H1 (cell line): ENCODE data around the gene B3GAT1. TPM values are rescaled to one million over a fixed set of nuclear protein-coding genes. Genes with fewer than 3 reads are reported as not detected.
A peak's percentile ranks its signal among the peaks of the same experiment; 100 is the strongest.

Experiments
- BACH1 ChIP-seq: IDR thresholded peaks from 2 replicates; pipeline ENCODE4 v1.6.1; 2012; ENCODE audit warnings: low read length, improper control_type of control experiment
- BCL11A ChIP-seq, 2 experiments: IDR thresholded peaks; one replicate each; pipeline ENCODE4 v1.6.1; 2011; ENCODE audit warnings: low read depth in 2 of 2, low read length in 2 of 2, mild to moderate bottlenecking in 2 of 2
- CEBPB ChIP-seq: IDR thresholded peaks from 2 replicates; pipeline ENCODE4 v1.6.1; 2012; ENCODE audit warnings: low read depth, low read length
- CHD1 ChIP-seq: IDR thresholded peaks from 2 replicates; pipeline ENCODE4 v1.6.1; 2012; ENCODE audit warnings: low read depth, low read length, improper control_type of control experiment
- CREB1 ChIP-seq: IDR thresholded peaks from 2 replicates; pipeline ENCODE4 v1.6.1; 2012; ENCODE audit warnings: inconsistent platforms
- EZH2 ChIP-seq: fragments of 200-600 bp; sonication (generic); IDR thresholded peaks from 2 replicates; pipeline ENCODE4 v1.7.1; 2012; ENCODE audit warnings: low read depth, mild to moderate bottlenecking, moderate library complexity, low read length, inconsistent platforms; ENCODE audit not compliant: severe bottlenecking
- JUN ChIP-seq: IDR thresholded peaks from 2 replicates; pipeline ENCODE4 v1.6.1; 2011; ENCODE audit warnings: low read depth, mild to moderate bottlenecking, improper control_type of control experiment, low read length
- JUND ChIP-seq: IDR thresholded peaks from 2 replicates; pipeline ENCODE4 v1.6.1; 2011; ENCODE audit warnings: mild to moderate bottlenecking, improper control_type of control experiment, low read length
- MAFK ChIP-seq: IDR thresholded peaks from 2 replicates; pipeline ENCODE4 v1.6.1; 2012; ENCODE audit warnings: low read depth, mild to moderate bottlenecking, improper control_type of control experiment, low read length
- PHF8 ChIP-seq: fragments of 200-600 bp; sonication (generic); conservative IDR thresholded peaks from 2 replicates; pipeline ENCODE4 v1.7.1; 2012; ENCODE audit warnings: low read depth, mild to moderate bottlenecking, inconsistent platforms, low read length, moderate library complexity
- RAD21 ChIP-seq, 2 experiments: IDR thresholded peaks in 1 of 2; conservative IDR thresholded peaks in 1 of 2; 2 replicates each; pipeline ENCODE4 v1.6.1; 2011; ENCODE audit warnings: low read depth in 2 of 2, low read length in 2 of 2, improper control_type of control experiment in 1 of 2, inconsistent platforms in 1 of 2, mild to moderate bottlenecking in 1 of 2, moderate library complexity in 1 of 2
- SIN3A ChIP-seq, 2 experiments: IDR thresholded peaks in 1 of 2; conservative IDR thresholded peaks in 1 of 2; 2 replicates each; pipeline ENCODE4 v1.6.1; 2011 to 2012; ENCODE audit warnings: low read length in 2 of 2, improper control_type of control experiment in 1 of 2, low read depth in 1 of 2, mild to moderate bottlenecking in 1 of 2
- SP4 ChIP-seq: IDR thresholded peaks from 2 replicates; pipeline ENCODE4 v1.6.1; 2012; ENCODE audit warnings: low read length, inconsistent platforms
- YY1 ChIP-seq: IDR thresholded peaks from 2 replicates; pipeline ENCODE4 v1.6.1; 2011; ENCODE audit warnings: low read depth, mild to moderate bottlenecking, low read length
- polyA plus RNA-seq, 7 experiments: library from polyadenylated mRNA; depleted of rRNA in 3 of 7; stranded (reverse) in 5 of 7; unstranded in 2 of 7; fragments of >200 nt in 5 of 7; fragments of 200-250 nt in 2 of 7; gene quantifications; 1 replicate in 5 of 7; 2 replicates in 1 of 7; 4 replicates in 1 of 7; pipeline versions ENCODE4 v1.2.1 to v1.2.3, GENCODE V29; 2011 to 2013; ENCODE audit warnings: missing spikeins in 2 of 7, mixed read lengths in 2 of 7
- total RNA-seq: library from RNA; stranded (reverse); fragmentation: NEBNext Ultra II Directional; extraction: Animal tissue kit (Norgen Biotek cat#: 25700); gene quantifications from 2 replicates; pipeline ENCODE4 v1.2.1, GENCODE V29; 2021
- TF ChIP-seq, protein P1 (sequence below): IDR thresholded peaks from 2 replicates; pipeline ENCODE4 v1.6.1; 2012; ENCODE audit warnings: low read length, inconsistent platforms
- TF ChIP-seq, protein P2 (sequence below): IDR thresholded peaks from 2 replicates; pipeline ENCODE4 v1.6.1; 2011; ENCODE audit warnings: low read depth, mild to moderate bottlenecking, low read length; ENCODE audit not compliant: insufficient read depth
- TF ChIP-seq, protein P3 (sequence below): IDR thresholded peaks from 2 replicates; pipeline ENCODE4 v1.6.1; 2012; ENCODE audit warnings: inconsistent platforms

Gene B3GAT1
- total and polyA plus RNA-seq, 2 of the 8 experiments (the other 6 are each of a cell fraction or from before 2014, with no cell fraction given) = 19.7 to 32.4 TPM

DNA sequence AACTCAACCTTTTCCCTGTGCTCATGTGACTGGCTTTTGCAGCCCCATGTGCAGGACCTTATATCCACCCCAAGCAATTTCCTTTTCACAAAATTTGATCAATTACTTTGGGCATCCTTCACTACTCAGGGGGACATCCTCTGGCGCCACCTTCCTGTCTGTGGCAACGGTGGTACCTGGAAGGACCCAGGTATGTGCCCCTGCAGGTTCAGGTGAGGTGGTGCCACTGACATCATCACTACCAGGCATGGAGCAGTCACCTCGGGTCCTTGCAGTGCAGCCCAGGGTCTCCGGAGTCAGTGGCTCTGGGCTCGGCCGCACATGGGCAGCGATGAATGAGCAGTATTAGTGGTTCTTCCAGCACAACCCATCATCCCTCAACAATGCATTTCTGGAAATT lies 37.7 kb upstream of the B3GAT1 start (continued):
- TF ChIP-seq, protein P1, sequence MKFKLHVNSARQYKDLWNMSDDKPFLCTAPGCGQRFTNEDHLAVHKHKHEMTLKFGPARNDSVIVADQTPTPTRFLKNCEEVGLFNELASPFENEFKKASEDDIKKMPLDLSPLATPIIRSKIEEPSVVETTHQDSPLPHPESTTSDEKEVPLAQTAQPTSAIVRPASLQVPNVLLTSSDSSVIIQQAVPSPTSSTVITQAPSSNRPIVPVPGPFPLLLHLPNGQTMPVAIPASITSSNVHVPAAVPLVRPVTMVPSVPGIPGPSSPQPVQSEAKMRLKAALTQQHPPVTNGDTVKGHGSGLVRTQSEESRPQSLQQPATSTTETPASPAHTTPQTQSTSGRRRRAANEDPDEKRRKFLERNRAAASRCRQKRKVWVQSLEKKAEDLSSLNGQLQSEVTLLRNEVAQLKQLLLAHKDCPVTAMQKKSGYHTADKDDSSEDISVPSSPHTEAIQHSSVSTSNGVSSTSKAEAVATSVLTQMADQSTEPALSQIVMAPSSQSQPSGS = peak; percentile 71; the same call in 1 of the 2 replicates
- TF ChIP-seq SP4 (no peak), BCL11A (IDR thresholded peaks at IDR 0.05; ENCODE audit: low read depth in 2 of 2, low read length in 2 of 2) (no peak), BACH1 (no peak), JUN (no peak), SIN3A (conservative IDR thresholded peaks at IDR 0.05 in 1 of 2, IDR thresholded peaks at IDR 0.05 in 1 of 2; ENCODE audit: low read depth in 1 of 2, low read length in 2 of 2) (0 out of 4 replicates have a peak, but pooled peaks of 1 of the 2 experiments have one; percentile 47), CREB1 (peak; percentile 82), PHF8 (no peak), RAD21 (IDR thresholded peaks at IDR 0.05 in 1 of 2, conservative IDR thresholded peaks at IDR 0.05 in 1 of 2; ENCODE audit: low read depth in 2 of 2, low read length in 2 of 2) (peak; percentile 76 to 84), YY1 (0 out of 2 replicates have a peak, but pooled peaks have one; percentile 26), JUND (peak; percentile 79), MAFK (no peak), EZH2 (no peak), CHD1 (no peak), CEBPB (0 out of 2 replicates have a peak, but pooled peaks have one; percentile 3)
- TF ChIP-seq, protein P2, sequence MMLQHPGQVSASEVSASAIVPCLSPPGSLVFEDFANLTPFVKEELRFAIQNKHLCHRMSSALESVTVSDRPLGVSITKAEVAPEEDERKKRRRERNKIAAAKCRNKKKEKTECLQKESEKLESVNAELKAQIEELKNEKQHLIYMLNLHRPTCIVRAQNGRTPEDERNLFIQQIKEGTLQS = no peak
- TF ChIP-seq, protein P3, sequence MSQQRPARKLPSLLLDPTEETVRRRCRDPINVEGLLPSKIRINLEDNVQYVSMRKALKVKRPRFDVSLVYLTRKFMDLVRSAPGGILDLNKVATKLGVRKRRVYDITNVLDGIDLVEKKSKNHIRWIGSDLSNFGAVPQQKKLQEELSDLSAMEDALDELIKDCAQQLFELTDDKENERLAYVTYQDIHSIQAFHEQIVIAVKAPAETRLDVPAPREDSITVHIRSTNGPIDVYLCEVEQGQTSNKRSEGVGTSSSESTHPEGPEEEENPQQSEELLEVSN = no peak
